ENCODE results near the gene ITGA11. TPM values are rescaled to one million over a fixed set of nuclear protein-coding genes. Genes with fewer than 3 reads are reported as not detected.

Gene ITGA11
- total and polyA plus RNA-seq, 2 of the 4 experiments (the other 2 are of a cell fraction): 4.1 to 6.6 TPM

DNA sequence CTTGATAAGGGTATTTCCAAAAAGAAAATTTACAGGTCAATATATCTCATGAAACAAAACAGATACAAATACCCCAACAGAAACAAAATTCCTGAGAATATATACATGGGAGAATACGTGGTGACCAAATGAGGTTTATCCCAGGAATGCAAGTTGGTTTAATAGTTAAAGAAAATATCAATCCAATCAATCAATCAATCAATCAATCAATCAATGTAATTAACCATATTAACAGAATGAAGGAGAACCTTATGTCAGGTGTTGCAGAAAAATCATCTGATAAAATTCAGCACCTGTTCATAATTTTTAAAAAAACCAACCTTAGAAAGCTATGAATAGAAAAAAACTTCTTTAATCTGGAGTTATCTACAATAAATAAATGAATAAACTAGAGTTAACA is 35.9 kb downstream of the ITGA11 start:
- H3K56ac ChIP-seq (ENCODE audit: extremely low read depth, insufficient read depth, low read length): no peak overlapping the region
- no peaks in the 10 kb centered on the region for H3K9me3 ChIP-seq (ENCODE audit: control insufficient read depth, insufficient read depth, low read length)
- H3K23ac ChIP-seq (ENCODE audit: low read depth, low read length): no peak overlapping the region
- H2BK120ac ChIP-seq (ENCODE audit: low read depth, low read length): no peak overlapping the region
- peaks cover 0 to 12% of the 10 kb centered on the region in 2 experiments; a peak in 1 of 4 replicates for H3K79me1 ChIP-seq (ENCODE audit: low read depth in 1 of 2, low read length in 2 of 2)
- POLR2A ChIA-PET (ENCODE audit: unreplicated experiment): no interaction called here
- intact Hi-C loops (cut with micrococcal nuclease): no loop called here
- no peak overlapping the region for H3K4me3 ChIP-seq (ENCODE audit: insufficient read depth, low read depth, low read length)
- no peaks in the 10 kb centered on the region for H3K27me3 ChIP-seq (ENCODE audit: control insufficient read depth, insufficient read depth, low read length)
- 0 out of 2 replicates have a peak, but pooled peaks cover 2% of the 10 kb centered on the region for H3K9me1 ChIP-seq (ENCODE audit: insufficient read depth, low read length)
- H3K18ac ChIP-seq (ENCODE audit: low read depth, low read length): no peak overlapping the region
- H2AK9ac ChIP-seq (replicated peaks; ENCODE audit: low read depth, low read length, poor library complexity): no peak overlapping the region
- no CpG with 5 or more reads among the region's 1 CpG for WGBS, 2 experiments (ENCODE audit: extremely low coverage in 2 of 2, insufficient read length in 1 of 2)
- H3K4ac ChIP-seq (ENCODE audit: low read depth, low read length): no peak overlapping the region
- no peaks in the 10 kb centered on the region; the same call in 1 of the 2 replicates for H4K20me1 ChIP-seq (ENCODE audit: insufficient read depth, low read length)
- no peak overlapping the region for H3K4me2 ChIP-seq (ENCODE audit: low read depth, low read length)
- H3K9ac ChIP-seq (ENCODE audit: low read depth, low read length): no peak overlapping the region
- no peak overlapping the region for H3K14ac ChIP-seq (replicated peaks; ENCODE audit: low read depth, low read length)
- CTCF ChIA-PET: no interaction called here
- H2BK5ac ChIP-seq (ENCODE audit: low read depth, low read length, poor library complexity, severe bottlenecking): no peak overlapping the region
- H2AK5ac ChIP-seq (ENCODE audit: low read depth, low read length): no peak overlapping the region
- BruUV-seq (replicated peaks): no TSS peak
- H3K4me1 ChIP-seq (ENCODE audit: control insufficient read depth, insufficient read depth, low read length): no peaks in the 10 kb centered on the region
- H2BK15ac ChIP-seq (ENCODE audit: low read depth, low read length): no peak overlapping the region
- H3K27ac ChIP-seq (ENCODE audit: insufficient read depth, low read length): no peak overlapping the region
- ATAC-seq (ENCODE audit: low read depth): no peak
- dilution Hi-C loops (cut with HindIII; ENCODE audit: low sequenced_read_pairs, unreplicated experiment): no loop called here
- no peak overlapping the region for H2BK20ac ChIP-seq (ENCODE audit: low read depth, low read length)
- DNase-seq: no peak
- H4K8ac ChIP-seq (ENCODE audit: low read depth in 2 of 2, low read length in 2 of 2): no peak overlapping the region
- H4K91ac ChIP-seq (ENCODE audit: insufficient read depth, low read depth, low read length): no peak overlapping the region
- H4K5ac ChIP-seq (ENCODE audit: low read depth, low read length): no peak overlapping the region
- no peak overlapping the region for H2AFZ ChIP-seq (replicated peaks; ENCODE audit: low read length, poor library complexity)
- TF ChIP-seq NFE2L2 (IDR thresholded peaks at IDR 0.05; ENCODE audit: low read depth, low read length) (no peak), SMC3 (IDR thresholded peaks at IDR 0.05; ENCODE audit: low read depth, low read length) (no peak), FOS (IDR thresholded peaks at IDR 0.05; ENCODE audit: low read depth, low read length) (no peak), RCOR1 (IDR thresholded peaks at IDR 0.05; ENCODE audit: insufficient replicate concordance, low read length) (no peak), BHLHE40 (IDR thresholded peaks at IDR 0.05; ENCODE audit: low read depth, low read length) (no peak), POLR2A (IDR thresholded peaks at IDR 0.05; ENCODE audit: low read depth, low read length) (no peak), RFX5 (IDR thresholded peaks at IDR 0.05; ENCODE audit: low read depth, low read length) (no peak)
- TF ChIP-seq, protein P1, sequence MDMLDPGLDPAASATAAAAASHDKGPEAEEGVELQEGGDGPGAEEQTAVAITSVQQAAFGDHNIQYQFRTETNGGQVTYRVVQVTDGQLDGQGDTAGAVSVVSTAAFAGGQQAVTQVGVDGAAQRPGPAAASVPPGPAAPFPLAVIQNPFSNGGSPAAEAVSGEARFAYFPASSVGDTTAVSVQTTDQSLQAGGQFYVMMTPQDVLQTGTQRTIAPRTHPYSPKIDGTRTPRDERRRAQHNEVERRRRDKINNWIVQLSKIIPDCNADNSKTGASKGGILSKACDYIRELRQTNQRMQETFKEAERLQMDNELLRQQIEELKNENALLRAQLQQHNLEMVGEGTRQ (IDR thresholded peaks at IDR 0.05; ENCODE audit: low read depth, low read length): no peak
- in situ Hi-C loops (cut with MboI; ENCODE audit: low sequenced_read_pairs): no loop called here
- H3K36me3 ChIP-seq (ENCODE audit: control insufficient read depth, insufficient read depth, low read length): no peaks in the 10 kb centered on the region

All from IMR-90 (cell line).